KMS-11 (cell line): ENCODE data around the gene DIABLO.

ENCODE experiments used
- H2AFZ ChIP-seq: fragments of 200-600 bp; sonication (generic); 2 replicates; pipeline ENCODE4 v1.6.1; 2016; ENCODE audit warnings: antibody characterized with exemption, mixed run types, low read depth
- H3K27ac ChIP-seq: fragments of 200-600 bp; sonication (generic); 2 replicates; pipeline ENCODE4 v1.6.1; 2016; ENCODE audit warnings: mild to moderate bottlenecking, mixed run types
- H3K27me3 ChIP-seq: fragments of 200-600 bp; sonication (generic); 2 replicates; pipeline ENCODE4 v1.6.1; 2017; ENCODE audit warnings: mild to moderate bottlenecking, low read depth, mixed run types, moderate library complexity; ENCODE audit not compliant: insufficient read depth
- H3K36me3 ChIP-seq: fragments of 200-600 bp; sonication (generic); 2 replicates; pipeline ENCODE4 v1.6.1; 2017; ENCODE audit warnings: mild to moderate bottlenecking, mixed run types; ENCODE audit not compliant: insufficient read depth
- H3K4me1 ChIP-seq: fragments of 200-600 bp; sonication (generic); 2 replicates; pipeline ENCODE4 v1.6.1; 2016; ENCODE audit warnings: mild to moderate bottlenecking, low read depth, mixed run types; ENCODE audit not compliant: poor library complexity, severe bottlenecking
- H3K4me2 ChIP-seq: fragments of 200-600 bp; sonication (generic); 2 replicates; pipeline ENCODE4 v1.7.0; 2016; ENCODE audit warnings: mild to moderate bottlenecking, mixed run types
- H3K4me3 ChIP-seq: fragments of 200-600 bp; sonication (generic); IDR thresholded peaks from 2 replicates; pipeline ENCODE4 v1.6.1; 2017; ENCODE audit warnings: low read depth, low read length, mixed read lengths; ENCODE audit not compliant: insufficient read depth
- H3K79me2 ChIP-seq: fragments of 200-600 bp; sonication (generic); 2 replicates; pipeline ENCODE4 v1.6.1; 2016; ENCODE audit warnings: low read depth, mixed run types; ENCODE audit not compliant: insufficient read depth
- H3K9ac ChIP-seq: fragments of 200-600 bp; sonication (generic); 2 replicates; pipeline ENCODE4 v1.6.1; 2016; ENCODE audit warnings: mild to moderate bottlenecking, mixed run types
- H4K20me1 ChIP-seq: fragments of 200-600 bp; sonication (generic); 2 replicates; pipeline ENCODE4 v1.6.1; 2016; ENCODE audit warnings: mild to moderate bottlenecking, mixed run types; ENCODE audit not compliant: insufficient read depth
- TF ChIP-seq, protein P1 (sequence below): fragments of 200-600 bp; sonication (generic); conservative IDR thresholded peaks from 2 replicates; pipeline ENCODE4 v1.6.1; 2017; ENCODE audit warnings: low read depth, mild to moderate bottlenecking, antibody characterized with exemption, low read length, moderate library complexity, mixed read lengths

DIABLO gene

DNA sequence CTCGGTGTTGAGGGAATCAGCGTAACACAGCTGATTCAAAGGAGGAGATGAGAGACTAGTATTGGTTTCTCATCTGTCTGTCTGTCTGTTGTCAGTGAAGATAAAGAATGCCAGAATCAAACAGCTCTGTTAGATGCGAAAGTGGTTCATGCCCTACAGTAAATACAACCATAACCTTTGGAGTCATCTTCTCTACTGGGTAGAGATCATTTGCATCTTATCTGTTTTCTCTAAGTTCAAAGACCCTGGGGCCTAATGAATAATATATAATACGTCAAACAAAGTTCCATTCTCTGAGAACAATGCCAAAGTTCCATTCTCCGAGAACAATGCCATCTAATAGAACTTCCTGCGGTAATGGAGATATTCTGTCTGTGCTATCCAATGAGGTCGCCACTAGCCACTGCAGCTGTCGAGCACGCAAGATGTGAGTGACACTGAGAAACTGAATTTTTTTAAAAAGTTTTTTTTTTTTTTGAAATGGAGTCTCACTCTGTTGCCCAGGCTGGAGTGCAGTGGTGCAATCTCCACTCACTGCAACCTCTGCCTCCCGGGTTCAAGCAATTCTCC, 58.4 kb downstream of the DIABLO start:
- Histone ChIP-seq H3K27me3 (no peaks in the 10 kb centered on the region), H3K4me2 (no peak overlapping the region), H3K36me3 (no peaks in the 10 kb centered on the region), H2AFZ (no peak overlapping the region), H3K4me3 (no peak overlapping the region), H3K79me2 (no peaks in the 10 kb centered on the region), H3K9ac (no peak overlapping the region), H3K27ac (no peak overlapping the region), H3K4me1 (no peaks in the 10 kb centered on the region), H4K20me1 (no peaks in the 10 kb centered on the region)
- TF ChIP-seq, protein P1, sequence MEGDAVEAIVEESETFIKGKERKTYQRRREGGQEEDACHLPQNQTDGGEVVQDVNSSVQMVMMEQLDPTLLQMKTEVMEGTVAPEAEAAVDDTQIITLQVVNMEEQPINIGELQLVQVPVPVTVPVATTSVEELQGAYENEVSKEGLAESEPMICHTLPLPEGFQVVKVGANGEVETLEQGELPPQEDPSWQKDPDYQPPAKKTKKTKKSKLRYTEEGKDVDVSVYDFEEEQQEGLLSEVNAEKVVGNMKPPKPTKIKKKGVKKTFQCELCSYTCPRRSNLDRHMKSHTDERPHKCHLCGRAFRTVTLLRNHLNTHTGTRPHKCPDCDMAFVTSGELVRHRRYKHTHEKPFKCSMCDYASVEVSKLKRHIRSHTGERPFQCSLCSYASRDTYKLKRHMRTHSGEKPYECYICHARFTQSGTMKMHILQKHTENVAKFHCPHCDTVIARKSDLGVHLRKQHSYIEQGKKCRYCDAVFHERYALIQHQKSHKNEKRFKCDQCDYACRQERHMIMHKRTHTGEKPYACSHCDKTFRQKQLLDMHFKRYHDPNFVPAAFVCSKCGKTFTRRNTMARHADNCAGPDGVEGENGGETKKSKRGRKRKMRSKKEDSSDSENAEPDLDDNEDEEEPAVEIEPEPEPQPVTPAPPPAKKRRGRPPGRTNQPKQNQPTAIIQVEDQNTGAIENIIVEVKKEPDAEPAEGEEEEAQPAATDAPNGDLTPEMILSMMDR: no peak

DNA sequence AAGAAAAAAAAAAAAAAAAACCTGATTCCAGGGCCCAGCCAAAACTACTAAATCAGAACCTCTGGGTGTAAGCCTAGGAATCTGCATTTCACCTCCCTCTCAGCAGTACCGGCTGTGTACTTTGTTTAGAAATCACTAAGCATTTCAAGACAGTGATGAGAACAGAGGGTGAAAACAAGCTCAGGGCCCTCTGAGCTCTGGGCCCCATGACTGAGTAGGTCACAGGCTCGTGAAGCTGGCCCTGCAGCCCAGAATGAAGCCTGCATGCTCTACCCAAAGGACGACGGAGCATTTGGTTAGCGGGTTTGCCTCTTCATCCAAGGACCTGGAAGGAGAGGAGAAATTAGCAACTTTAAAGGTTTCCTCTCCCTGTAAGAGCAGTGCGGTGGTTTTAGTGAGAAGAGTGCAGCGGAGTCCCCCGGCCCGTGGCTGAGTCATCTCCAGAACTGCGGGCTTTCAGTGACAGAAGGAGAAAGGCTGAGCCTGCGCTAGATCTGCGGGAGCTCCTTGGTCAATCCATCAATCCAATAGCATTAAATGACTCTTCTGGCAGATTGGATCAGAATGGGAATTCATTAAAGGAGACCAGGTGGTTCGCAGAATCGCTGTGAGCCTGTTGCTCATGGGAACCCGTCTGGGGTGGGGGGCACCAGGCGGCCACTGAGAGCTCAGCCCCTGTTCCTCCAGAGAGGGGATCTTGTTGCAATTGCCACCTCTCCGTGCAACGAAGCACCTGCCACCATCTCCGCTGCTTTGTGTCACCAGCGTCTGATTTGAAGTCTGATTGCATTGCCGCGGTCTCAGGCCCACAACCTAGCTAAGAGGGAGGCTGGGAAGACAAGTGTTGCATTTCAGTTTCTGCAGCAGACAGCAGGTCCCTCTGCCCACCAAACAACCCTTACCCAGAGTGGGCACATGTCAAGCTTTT, 59.2 kb downstream of the DIABLO start:
- Histone ChIP-seq H3K9ac (no peak overlapping the region), H4K20me1 (no peaks in the 10 kb centered on the region), H3K27ac (no peak overlapping the region), H3K27me3 (no peaks in the 10 kb centered on the region), H3K36me3 (no peaks in the 10 kb centered on the region), H3K4me3 (no peak overlapping the region), H2AFZ (no peak overlapping the region), H3K79me2 (no peaks in the 10 kb centered on the region), H3K4me1 (no peaks in the 10 kb centered on the region), H3K4me2 (no peak overlapping the region)
- TF ChIP-seq, protein P1: no peak

DNA sequence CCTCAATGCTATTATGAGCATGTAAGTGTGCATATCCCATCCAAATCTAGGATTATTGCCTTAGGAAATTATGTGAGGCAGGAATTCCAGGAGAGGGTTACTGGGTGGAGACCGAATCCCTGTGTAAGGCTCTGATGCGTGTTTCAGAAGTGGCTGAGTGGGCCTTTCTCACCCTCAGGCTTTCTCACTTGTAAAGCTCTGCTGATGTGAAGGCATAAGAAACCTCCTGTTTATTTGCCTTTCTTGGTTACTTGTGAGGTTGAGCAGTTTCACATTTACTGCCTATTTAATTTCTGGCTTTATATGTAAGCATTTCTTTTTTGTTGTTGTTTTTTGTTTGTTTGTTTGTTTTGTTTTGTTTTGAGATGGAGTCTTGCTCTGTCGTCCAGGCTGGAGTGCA, 62.9 kb downstream of the DIABLO start:
- no peaks in the 10 kb centered on the region for H3K4me1 ChIP-seq
- H3K27me3 ChIP-seq: no peaks in the 10 kb centered on the region
- TF ChIP-seq, protein P1: no peak
- no peak overlapping the region for H3K4me3 ChIP-seq
- no peak overlapping the region for H3K9ac ChIP-seq
- no peak overlapping the region for H3K27ac ChIP-seq
- no peaks in the 10 kb centered on the region for H3K36me3 ChIP-seq
- no peak overlapping the region for H3K4me2 ChIP-seq
- no peaks in the 10 kb centered on the region for H3K79me2 ChIP-seq
- H2AFZ ChIP-seq: no peak overlapping the region
- no peaks in the 10 kb centered on the region for H4K20me1 ChIP-seq

DNA sequence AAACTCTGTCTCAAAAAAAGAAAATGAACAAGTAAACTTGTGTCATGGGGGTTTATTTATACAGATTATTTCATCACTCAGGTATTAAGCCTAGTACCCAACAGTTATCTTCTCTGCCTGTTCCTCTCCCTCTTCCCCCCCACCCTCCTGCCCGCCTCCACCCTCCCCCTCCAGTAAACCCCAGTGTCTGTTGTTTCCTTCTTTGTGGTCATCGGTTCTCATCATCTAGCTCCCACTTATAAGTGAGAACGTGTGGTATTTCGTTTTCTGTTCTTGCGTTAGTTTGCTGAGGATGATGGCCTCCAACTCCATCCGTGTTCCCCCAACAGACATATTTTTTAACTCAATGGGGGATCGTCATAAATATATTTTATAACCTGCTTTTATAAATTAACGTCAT, 64.2 kb downstream of the DIABLO start:
- H3K4me3 ChIP-seq: no peak overlapping the region
- no peak overlapping the region for H3K4me2 ChIP-seq
- no peak overlapping the region for H3K27ac ChIP-seq
- TF ChIP-seq, protein P1: no peak
- no peaks in the 10 kb centered on the region for H3K36me3 ChIP-seq
- no peaks in the 10 kb centered on the region for H3K79me2 ChIP-seq
- H3K9ac ChIP-seq: no peak overlapping the region
- no peaks in the 10 kb centered on the region for H4K20me1 ChIP-seq
- no peak overlapping the region for H2AFZ ChIP-seq
- no peaks in the 10 kb centered on the region for H3K4me1 ChIP-seq
- no peaks in the 10 kb centered on the region for H3K27me3 ChIP-seq
